ENCODE results near the gene FGF22.

FGF22 gene

GRCh38 chr19:643736-644135 lies 4.1 kb downstream of the FGF22 start:
- no peak for DNase-seq (ENCODE audit: low read depth, low spot score)

GRCh38 chr19:644363-644762 lies 4.7 kb downstream of the FGF22 start:
- no peak for DNase-seq (ENCODE audit: low read depth, low spot score)

GRCh38 chr19:644789-645188 lies 5.1 kb downstream of the FGF22 start:
- no peak for DNase-seq (ENCODE audit: low read depth, low spot score)

GRCh38 chr19:645912-646778 lies 6.5 kb downstream of the FGF22 start:
- no peak for DNase-seq (ENCODE audit: low read depth, low spot score)

GRCh38 chr19:646779-647565 lies 7.3 kb downstream of the FGF22 start:
- DNase-seq (ENCODE audit: low read depth, low spot score) = no peak

- DNase-seq (ENCODE audit: low read depth, low spot score) = no peak
Observed at GRCh38 chr19:647566-648284, 8.0 kb downstream of the FGF22 start.

- DNase-seq (ENCODE audit: low read depth, low spot score) = no peak
Observed at GRCh38 chr19:648305-648704, 8.6 kb downstream of the FGF22 start.

- no peak for DNase-seq (ENCODE audit: low read depth, low spot score)
Observed at GRCh38 chr19:648904-649801, 9.5 kb downstream of the FGF22 start.

GRCh38 chr19:650121-650520 lies 10.4 kb downstream of the FGF22 start:
- no peak for DNase-seq (ENCODE audit: low read depth, low spot score)

GRCh38 chr19:651114-651818 lies 11.6 kb downstream of the FGF22 start:
- DNase-seq (ENCODE audit: low read depth, low spot score) = no peak

GRCh38 chr19:651991-652390 lies 12.3 kb downstream of the FGF22 start:
- DNase-seq (ENCODE audit: low read depth, low spot score) = no peak

- no peak for DNase-seq (ENCODE audit: low read depth, low spot score)
Observed at GRCh38 chr19:652467-653389, 13.0 kb downstream of the FGF22 start.

- no peak for DNase-seq (ENCODE audit: low read depth, low spot score)
Observed at GRCh38 chr19:653425-653824, 13.7 kb downstream of the FGF22 start.

GRCh38 chr19:655691-656090 lies 16.0 kb downstream of the FGF22 start:
- DNase-seq (ENCODE audit: low read depth, low spot score) = no peak

- DNase-seq (ENCODE audit: low read depth, low spot score) = no peak
Observed at GRCh38 chr19:656751-657559, 17.3 kb downstream of the FGF22 start.

- no peak for DNase-seq (ENCODE audit: low read depth, low spot score)
Observed at GRCh38 chr19:657611-658010, 17.9 kb downstream of the FGF22 start.

GRCh38 chr19:658059-658839 lies 18.6 kb downstream of the FGF22 start:
- no peak for DNase-seq (ENCODE audit: low read depth, low spot score)

All from ELF-1 (cell line).